Embryonic facial prominence (tissue), 1 donor: ENCODE measurements around the gene RAB3B.
A peak's percentile ranks its signal among the peaks of the same experiment; 100 is the strongest.
"Not testable (repeated sequence)": the region's sequence is repeated elsewhere in the genome, so short reads cannot be mapped to it uniquely, and the experiment has no call there.

Experiments used
- DNase-seq: peaks from one replicate; pipeline ENCODE4 v3.0.0-alpha.2; 2016; ENCODE audit errors: extremely low spot score

The RAB3B gene

DNA sequence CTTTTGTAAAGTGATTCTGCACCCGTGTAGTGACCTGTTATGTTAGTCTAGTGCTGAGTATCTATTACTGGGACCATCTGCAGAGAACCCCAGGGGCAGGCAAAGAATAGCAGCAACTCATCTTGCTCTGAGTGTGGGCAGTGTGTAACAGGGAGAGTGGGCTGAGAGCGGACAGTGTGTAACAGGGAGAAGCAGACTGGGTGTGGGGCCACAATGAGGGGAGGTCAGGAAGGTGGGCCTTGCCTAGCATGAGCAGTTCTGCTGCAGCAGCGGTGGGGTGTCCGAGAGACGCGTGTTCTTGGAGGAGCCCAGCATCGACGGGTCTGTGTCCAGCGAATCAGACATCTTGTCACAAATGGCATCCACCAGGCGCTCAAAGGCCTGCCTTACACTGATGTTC lies 70.8 kb downstream of the RAB3B start:
- DNase-seq = no peak

DNA sequence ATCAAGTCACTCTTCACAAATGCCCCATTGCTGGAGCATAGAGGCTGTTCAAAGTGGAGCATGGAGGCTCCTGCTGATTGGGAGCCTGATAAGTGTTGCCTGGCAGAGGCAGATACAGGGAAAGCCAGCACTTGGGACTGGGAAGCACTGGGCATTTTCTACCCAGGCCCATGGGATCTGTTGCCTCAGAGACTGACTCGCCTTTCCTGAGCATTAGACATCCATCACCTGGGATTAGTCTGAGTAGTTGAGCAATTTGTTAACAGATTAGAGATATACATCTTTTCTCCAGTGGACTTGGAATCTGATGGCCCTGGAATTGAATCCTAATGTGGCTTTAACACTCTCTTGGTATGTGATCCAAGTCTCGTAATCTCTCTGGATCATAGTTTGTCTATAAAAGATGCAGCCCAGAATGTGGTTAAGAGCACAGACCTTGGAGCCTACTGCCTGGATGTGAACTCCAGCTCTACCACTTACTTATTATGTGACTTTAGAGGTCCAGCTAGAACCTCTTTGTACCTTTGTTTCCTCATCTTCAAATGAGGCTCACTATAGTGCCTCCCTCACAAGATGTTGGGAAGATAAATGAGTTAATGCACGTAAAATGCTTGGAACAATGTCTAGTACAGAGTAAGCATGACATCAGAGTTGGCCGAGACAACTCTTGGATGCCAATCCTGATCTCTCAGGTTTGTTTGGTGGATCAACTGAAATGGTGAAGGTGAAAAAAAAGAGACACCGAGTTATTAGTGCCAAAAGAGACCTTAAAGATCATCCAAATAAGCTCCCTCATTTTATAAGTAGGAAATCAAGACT lies 73.7 kb downstream of the RAB3B start:
- no peak for DNase-seq

GRCh38 chr1:51915951-51916350 lies 74.5 kb downstream of the RAB3B start:
- DNase-seq = no peak

DNA sequence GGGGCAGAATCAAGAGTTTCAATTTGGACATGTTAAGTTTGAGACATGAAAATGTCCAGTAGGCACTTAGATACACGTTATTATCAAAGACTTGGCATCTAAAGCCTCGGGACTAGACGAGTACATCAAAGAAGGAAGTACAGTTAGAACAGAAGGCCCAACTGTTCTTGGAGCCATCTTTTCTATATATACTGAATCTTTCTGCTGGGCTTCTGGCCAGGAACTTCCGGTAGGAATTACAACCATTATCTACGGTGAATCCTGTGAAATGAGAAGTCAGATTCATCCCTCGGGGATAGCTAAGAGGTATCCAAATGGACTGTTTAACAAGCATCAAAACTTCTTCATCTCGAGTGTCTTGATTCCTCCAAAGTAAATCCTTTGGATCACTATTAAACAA lies 77.6 kb downstream of the RAB3B start:
- no peak for DNase-seq

- DNase-seq = no peak
Observed at GRCh38 chr1:51910221-51911000, 80.1 kb downstream of the RAB3B start.

DNA sequence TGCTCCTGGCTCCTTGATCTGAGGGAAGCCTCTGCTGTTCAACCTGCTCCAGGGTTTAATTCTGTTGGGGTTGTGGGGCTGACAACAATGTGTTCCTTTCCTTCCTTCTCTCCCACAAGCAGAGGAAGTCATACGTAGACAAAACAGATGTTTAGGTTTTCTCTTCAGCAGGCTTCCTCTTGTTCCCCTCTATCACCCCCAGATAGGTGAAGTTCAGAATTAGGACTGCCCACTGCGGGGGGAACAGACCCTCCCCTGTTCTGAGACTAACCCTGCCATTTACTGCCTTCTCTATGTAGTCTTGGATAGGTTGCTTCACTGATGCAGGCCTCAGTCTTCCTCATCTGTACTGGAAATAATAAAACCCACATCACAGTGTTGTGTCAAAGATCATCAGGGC lies 82.0 kb downstream of the RAB3B start:
- no peak for DNase-seq

GRCh38 chr1:51907079-51907702 lies 83.3 kb downstream of the RAB3B start:
- DNase-seq = no peak

DNA sequence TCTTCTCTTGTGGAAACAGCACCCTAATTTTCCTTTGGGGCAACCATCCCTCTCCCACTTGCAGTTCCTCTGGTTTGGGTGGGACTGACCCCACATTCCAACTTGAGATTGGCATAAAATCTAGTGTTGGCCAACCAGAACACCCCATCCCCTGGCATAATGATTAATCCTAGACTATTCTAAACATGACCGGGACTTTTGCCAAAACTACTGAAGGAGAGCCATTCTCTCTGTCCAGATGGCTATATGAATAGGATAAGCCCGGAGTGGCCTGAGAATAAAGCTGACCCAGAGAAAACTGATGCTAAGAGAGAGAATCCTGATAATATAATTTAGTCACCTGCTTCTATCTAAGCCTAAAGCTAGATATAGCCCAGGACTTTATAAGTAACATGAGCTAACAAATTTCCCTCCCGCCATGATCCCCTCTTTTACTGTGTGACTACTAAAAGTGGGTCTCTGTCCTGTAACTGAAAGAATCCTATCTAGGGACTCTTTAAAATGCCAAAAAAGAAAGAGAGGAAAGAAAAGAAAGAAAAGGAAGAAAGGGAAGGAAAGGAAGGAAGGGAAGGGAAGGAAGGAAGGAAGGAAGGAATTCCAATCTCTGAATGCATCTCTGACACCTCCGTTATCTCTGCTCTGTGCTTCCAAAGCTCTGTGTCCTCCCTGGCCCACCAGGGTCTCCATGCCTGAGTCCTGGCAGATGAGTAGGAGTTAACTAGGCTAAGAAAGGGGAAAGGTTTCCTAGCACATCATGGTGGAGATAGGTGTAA lies 84.0 kb downstream of the RAB3B start:
- DNase-seq = no peak

- no peak for DNase-seq
Observed at GRCh38 chr1:51902456-51902855, 88.0 kb downstream of the RAB3B start.

- no peak for DNase-seq
Observed at GRCh38 chr1:51901151-51901550, 89.3 kb downstream of the RAB3B start.

GRCh38 chr1:51899022-51899421 lies 91.5 kb downstream of the RAB3B start:
- DNase-seq = no peak

- no peak for DNase-seq
Observed at GRCh38 chr1:51898090-51898734, 92.3 kb downstream of the RAB3B start.

GRCh38 chr1:51897699-51898031 lies 92.8 kb downstream of the RAB3B start:
- no peak for DNase-seq

DNA sequence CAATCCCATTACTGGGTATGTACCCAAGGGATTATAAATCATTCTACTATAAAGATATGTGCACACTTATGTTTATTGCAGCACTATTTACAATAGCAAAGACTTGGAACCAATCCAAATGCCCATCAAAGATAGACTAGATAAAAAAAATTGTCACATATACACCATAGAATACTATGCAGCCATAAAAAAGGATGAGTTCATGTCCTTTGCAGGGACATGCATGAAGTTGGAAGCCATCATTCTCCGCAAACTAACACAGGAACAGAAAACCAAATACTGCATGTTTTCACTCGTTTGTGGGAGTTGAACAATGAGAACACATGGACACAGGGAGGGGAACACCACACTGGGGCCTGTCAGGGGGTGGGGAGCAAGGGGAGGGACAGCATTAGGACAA lies 95.8 kb downstream of the RAB3B start:
- DNase-seq = not testable (repeated sequence)

DNA sequence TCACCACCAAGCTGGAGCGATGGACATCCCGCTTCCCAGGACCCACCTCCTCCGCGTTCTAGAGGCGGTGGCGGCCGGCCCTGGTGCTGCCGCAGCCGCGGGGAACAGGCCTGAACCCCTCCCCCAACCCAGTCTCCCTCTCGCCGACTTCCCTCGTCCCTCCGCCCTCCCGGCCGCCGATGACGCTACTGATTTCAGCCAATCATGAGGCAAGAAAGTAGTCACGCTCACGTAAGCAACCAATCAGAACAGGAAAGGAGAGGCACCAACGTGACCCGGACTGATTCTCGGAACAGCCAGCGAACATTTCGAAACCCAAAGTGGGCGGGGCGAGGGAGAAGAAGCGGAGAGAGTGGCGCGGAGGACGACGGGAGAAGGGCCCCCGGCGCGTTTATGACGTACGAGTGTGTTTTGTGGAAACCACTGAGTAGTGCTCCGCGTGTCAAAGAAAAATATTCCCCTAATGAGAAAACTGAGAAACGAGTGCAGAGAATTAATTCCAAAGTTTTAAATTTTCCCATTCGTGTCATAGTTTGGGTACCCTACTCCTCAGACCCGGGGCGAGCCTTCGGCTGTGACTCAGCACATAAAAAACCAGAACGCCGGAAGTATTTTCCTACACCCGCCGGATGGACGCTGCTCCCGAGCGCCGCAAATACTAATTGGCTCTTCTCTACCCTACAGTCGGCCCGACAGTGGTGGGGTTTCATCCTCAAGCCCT lies 111.7 kb downstream of the RAB3B start, which contains the start of gene NRDC:
Gene NRDC, minus strand, starts transcription at position 112 of the 721 bp plus-strand sequence. CDS start 112 bp downstream, outside the sequence.
- peak; percentile 100 for DNase-seq

- DNase-seq = no peak
Observed at GRCh38 chr1:51878308-51878615, 112.2 kb downstream of the RAB3B start.

DNA sequence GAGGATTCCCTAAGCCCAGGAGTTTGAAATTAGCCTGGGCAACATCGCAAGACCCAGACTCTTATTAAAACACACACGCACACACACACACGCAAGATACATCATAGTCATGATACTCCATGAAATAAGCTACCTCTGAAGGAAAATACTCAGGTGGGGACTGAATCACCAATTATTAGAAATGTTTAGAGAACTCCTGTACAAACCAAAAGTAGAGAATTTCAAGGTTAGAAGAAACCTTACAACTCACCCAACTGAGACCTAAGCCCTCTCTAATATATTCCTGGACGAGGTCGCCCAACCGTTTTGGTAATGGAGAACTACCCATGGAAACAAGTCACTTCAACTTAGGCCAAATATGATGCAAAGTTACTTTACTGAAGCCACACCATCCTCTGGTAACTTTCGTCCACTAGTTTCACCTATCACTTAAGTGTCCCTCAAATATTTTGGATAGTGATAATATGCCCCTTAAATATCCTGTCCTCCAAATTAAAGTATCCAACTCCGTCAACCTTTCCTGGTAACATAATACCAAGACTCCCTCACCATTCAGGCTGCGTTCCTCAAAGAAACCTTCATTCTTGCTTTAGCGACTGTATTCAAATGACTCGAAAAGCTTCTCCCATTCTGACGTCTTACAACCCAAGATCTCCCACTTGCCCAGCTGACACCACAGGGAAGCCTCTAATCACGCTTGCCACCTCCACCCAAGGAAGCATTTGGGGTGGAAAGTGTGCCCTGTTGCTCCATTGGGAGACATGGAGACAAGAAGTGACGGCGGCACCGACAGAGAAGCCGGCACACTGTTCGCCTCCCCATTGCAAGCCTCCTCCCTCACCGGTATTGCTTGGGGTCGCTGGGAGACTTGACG lies 112.8 kb downstream of the RAB3B start:
- DNase-seq = no peak

DNA sequence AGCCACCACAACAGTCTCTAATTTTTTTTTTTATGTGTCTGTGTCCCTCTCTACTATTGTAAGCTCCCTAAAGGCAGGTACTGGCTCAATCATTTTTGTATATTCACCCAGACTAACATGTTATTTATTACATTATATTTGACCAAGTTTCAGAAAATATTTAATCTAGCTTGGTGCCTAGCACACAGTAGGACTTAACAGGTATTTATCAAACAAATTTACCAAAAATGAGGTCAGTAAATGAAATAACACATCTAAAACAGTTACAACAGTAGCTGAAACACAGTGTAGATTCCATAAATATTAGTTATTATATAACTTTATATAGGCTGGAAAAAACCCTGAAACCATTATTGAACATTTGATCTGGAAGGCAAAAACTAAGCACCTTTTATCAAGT lies 114.7 kb downstream of the RAB3B start:
- no peak for DNase-seq

GRCh38 chr1:51875291-51875772 lies 115.2 kb downstream of the RAB3B start:
- no peak for DNase-seq

GRCh38 chr1:51873270-51873669 lies 117.2 kb downstream of the RAB3B start:
- not testable (repeated sequence) for DNase-seq
